Hepatocyte (in vitro differentiated cells): ENCODE data around the gene CLDN5.

Experiments used
- EZH2 ChIP-seq: fragments of 200-600 bp; sonication (generic); IDR thresholded peaks from 2 replicates; pipeline ENCODE4 v1.6.1; 2016; ENCODE audit warnings: antibody characterized with exemption, mild to moderate bottlenecking, borderline replicate concordance
- TF ChIP-seq, protein P1 (sequence below): fragments of 200-600 bp; sonication (generic); IDR thresholded peaks from 2 replicates; pipeline ENCODE4 v1.5.1; 2016; ENCODE audit warnings: antibody characterized with exemption, mild to moderate bottlenecking; ENCODE audit not compliant: poor library complexity

- TF ChIP-seq, protein P1, sequence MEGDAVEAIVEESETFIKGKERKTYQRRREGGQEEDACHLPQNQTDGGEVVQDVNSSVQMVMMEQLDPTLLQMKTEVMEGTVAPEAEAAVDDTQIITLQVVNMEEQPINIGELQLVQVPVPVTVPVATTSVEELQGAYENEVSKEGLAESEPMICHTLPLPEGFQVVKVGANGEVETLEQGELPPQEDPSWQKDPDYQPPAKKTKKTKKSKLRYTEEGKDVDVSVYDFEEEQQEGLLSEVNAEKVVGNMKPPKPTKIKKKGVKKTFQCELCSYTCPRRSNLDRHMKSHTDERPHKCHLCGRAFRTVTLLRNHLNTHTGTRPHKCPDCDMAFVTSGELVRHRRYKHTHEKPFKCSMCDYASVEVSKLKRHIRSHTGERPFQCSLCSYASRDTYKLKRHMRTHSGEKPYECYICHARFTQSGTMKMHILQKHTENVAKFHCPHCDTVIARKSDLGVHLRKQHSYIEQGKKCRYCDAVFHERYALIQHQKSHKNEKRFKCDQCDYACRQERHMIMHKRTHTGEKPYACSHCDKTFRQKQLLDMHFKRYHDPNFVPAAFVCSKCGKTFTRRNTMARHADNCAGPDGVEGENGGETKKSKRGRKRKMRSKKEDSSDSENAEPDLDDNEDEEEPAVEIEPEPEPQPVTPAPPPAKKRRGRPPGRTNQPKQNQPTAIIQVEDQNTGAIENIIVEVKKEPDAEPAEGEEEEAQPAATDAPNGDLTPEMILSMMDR: no peak
- TF ChIP-seq EZH2: no peak
These were observed 3.7 kb upstream of the CLDN5 start for GRCh38 chr22:19527861-19528417.
